ENCODE data around the gene LY6G6F. TPM values are rescaled to one million over a fixed set of nuclear protein-coding genes. Genes with fewer than 3 reads are reported as not detected.

LY6G6F gene
- total and polyA plus RNA-seq, 2 of the 13 experiments (the other 11 are each of a cell fraction or from before 2014, with no cell fraction given), result not detected

- TF ChIP-seq PRDM10 (CRISPR knock-in tag; IDR thresholded peaks at IDR 0.05; ENCODE audit: low read depth) (peak; percentile 69; the same call in 1 of the 2 replicates), HOXA3 (CRISPR knock-in tag; IDR thresholded peaks at IDR 0.05) (peak; percentile 53), ZNF180 (CRISPR knock-in tag; IDR thresholded peaks at IDR 0.05; ENCODE audit: borderline replicate concordance, low read depth) (peak; percentile 62; the same call in 1 of the 2 replicates), ZNF572 (CRISPR knock-in tag; IDR thresholded peaks at IDR 0.05) (peak; percentile 93), TBX2 (CRISPR knock-in tag; IDR thresholded peaks at IDR 0.05; ENCODE audit: borderline replicate concordance) (peak; percentile 89), PAXIP1 (CRISPR knock-in tag; conservative IDR thresholded peaks at IDR 0.05) (peak; percentile 2; the same call in 1 of the 2 replicates), PRMT3 (CRISPR knock-in tag; IDR thresholded peaks at IDR 0.05; ENCODE audit: borderline replicate concordance, low read depth) (peak; percentile 94), ZNF616 (CRISPR knock-in tag; IDR thresholded peaks at IDR 0.05; ENCODE audit: low read depth) (peak; percentile 79; the same call in 1 of the 2 replicates), HNF4A (CRISPR knock-in tag; IDR thresholded peaks at IDR 0.05) (0 out of 2 replicates have a peak, but pooled peaks have one; percentile 2), POLR2AphosphoS5 (IDR thresholded peaks at IDR 0.05; ENCODE audit: low read depth, low read length) (peak; percentile 66), ARID3A (IDR thresholded peaks at IDR 0.05; ENCODE audit: low read depth, low read length) (no peak), ZNF367 (CRISPR knock-in tag; IDR thresholded peaks at IDR 0.05; ENCODE audit: borderline replicate concordance) (no peak), ZNF670 (CRISPR knock-in tag; IDR thresholded peaks at IDR 0.05; ENCODE audit: borderline replicate concordance) (peak; percentile 65; the same call in 1 of the 2 replicates), PRDM4 (CRISPR knock-in tag; IDR thresholded peaks at IDR 0.05; ENCODE audit: borderline replicate concordance) (no peak; the same call in 1 of the 2 replicates), MYPOP (CRISPR knock-in tag; IDR thresholded peaks at IDR 0.05) (peak; percentile 89; the same call in 1 of the 2 replicates)
These were observed 23.4 kb downstream of the LY6G6F start (continued) for GRCh38 chr6:31729979-31730630.
